Panc1 (cell line): Measurements from ENCODE around the gene NSMF. TPM values are rescaled to one million over a fixed set of nuclear protein-coding genes. Genes with fewer than 3 reads are reported as not detected.

ENCODE experiments used
- ATAC-seq: fragments of 200-7000 bp; cut with Tn5 transposase; 2 replicates; pipeline ENCODE4 v1.9.1; 2020; ENCODE audit warnings: mild to moderate bottlenecking, moderate library complexity
- BruUV-seq: library from RNA; stranded (reverse); fragments of 400-500 nt; replicated peaks from 2 replicates; lab custom pipeline; 2021; lab: Mats Ljungman, UMichigan
- CTCF ChIA-PET: fragments of 300-600 bp; sonication (Branson Sonifier 250); formaldehyde crosslinking; loops from one replicate; lab custom pipeline; 2022; ENCODE audit warnings: antibody characterized with exemption; lab: Charles Lee
- POLR2A ChIA-PET: fragments of 300-600 bp; sonication (Branson Sonifier 250); formaldehyde crosslinking; loops from one replicate; lab custom pipeline; 2022; ENCODE audit warnings: antibody characterized with exemption; lab: Charles Lee
- DNase-seq: peaks from one replicate; pipeline ENCODE4 v3.0.0-alpha.2; 2010; ENCODE audit warnings: low read depth, low spot score
- H3K27ac ChIP-seq: 2 replicates; pipeline ENCODE4 v1.5.1; 2011; ENCODE audit warnings: mild to moderate bottlenecking, low read length, inconsistent platforms
- H3K27me3 ChIP-seq: fragments of 200-500 bp; sonication (Bioruptor generic); 2 replicates; pipeline ENCODE4 v1.6.0; 2014; ENCODE audit warnings: low read length, inconsistent platforms; ENCODE audit not compliant: control insufficient read depth, insufficient read depth
- H3K36me3 ChIP-seq: fragments of 200-500 bp; sonication (Bioruptor generic); 2 replicates; pipeline ENCODE4 v1.5.1; 2014; ENCODE audit warnings: inconsistent platforms, mild to moderate bottlenecking, low read length, moderate library complexity; ENCODE audit not compliant: control insufficient read depth, insufficient read depth
- H3K4me1 ChIP-seq: 2 replicates; pipeline ENCODE4 v1.5.1; 2011; ENCODE audit warnings: inconsistent platforms, mild to moderate bottlenecking, low read length, moderate library complexity; ENCODE audit not compliant: control insufficient read depth, insufficient read depth
- H3K4me3 ChIP-seq, 2 experiments: 2 replicates each; pipeline ENCODE4 v1.5.1; 2011 to 2012; ENCODE audit warnings: low read depth in 2 of 2, low read length in 2 of 2, mild to moderate bottlenecking in 2 of 2, inconsistent platforms in 1 of 2, moderate library complexity in 1 of 2
- H3K9me3 ChIP-seq: fragments of 200-500 bp; sonication (Bioruptor generic); 2 replicates; pipeline ENCODE4 v1.5.1; 2014; ENCODE audit warnings: low read depth, mild to moderate bottlenecking, inconsistent platforms, low read length, moderate library complexity; ENCODE audit not compliant: control insufficient read depth, insufficient read depth
- POLR2AphosphoS5 ChIP-seq: IDR thresholded peaks from 2 replicates; pipeline ENCODE4 v1.6.1; 2012; ENCODE audit warnings: mild to moderate bottlenecking, low read depth, low read length, moderate library complexity
- SIN3A ChIP-seq: IDR thresholded peaks from 2 replicates; pipeline ENCODE4 v1.6.1; 2012; ENCODE audit warnings: low read depth, mild to moderate bottlenecking, low read length, moderate library complexity, borderline replicate concordance; ENCODE audit not compliant: insufficient read depth
- TCF7L2 ChIP-seq: IDR thresholded peaks from 2 replicates; pipeline ENCODE4 v1.6.1; 2011; ENCODE audit warnings: mild to moderate bottlenecking, low read depth, low read length, inconsistent platforms
- in situ Hi-C: cut with HindIII; loops from 2 replicates; pipeline ENCODE4 v1.10.0; 2016; ENCODE audit warnings: low sequenced_read_pairs, low pct_unique_long_range_greater_than_20kb
- intact Hi-C: fragments of 100-400 bp; cut with micrococcal nuclease; formaldehyde crosslinking; loops from one replicate; pipeline ENCODE4 v1.10.0; 2022; ENCODE audit not compliant: unreplicated experiment
- total RNA-seq: library from RNA; stranded (reverse); gene quantifications from one replicate; pipeline ENCODE4 v1.2.1, GENCODE V29; 2021; ENCODE audit not compliant: unreplicated experiment
- TF ChIP-seq, protein P1 (sequence below), 2 experiments: IDR thresholded peaks; 2 replicates each; pipeline ENCODE4 v1.6.1; 2011 to 2012; ENCODE audit warnings: low read depth in 2 of 2, control low read depth in 1 of 2, low read length in 1 of 2, mild to moderate bottlenecking in 1 of 2, moderate library complexity in 1 of 2; ENCODE audit not compliant: insufficient read depth in 1 of 2
- TF ChIP-seq, protein P2 (sequence below): fragments of 450-650 bp; IDR thresholded peaks from 2 replicates; pipeline ENCODE4 v1.5.1; 2017; ENCODE audit warnings: mild to moderate bottlenecking

NSMF gene
- total RNA-seq, 1 experiment from 2014 or later: 40.0 TPM

DNA sequence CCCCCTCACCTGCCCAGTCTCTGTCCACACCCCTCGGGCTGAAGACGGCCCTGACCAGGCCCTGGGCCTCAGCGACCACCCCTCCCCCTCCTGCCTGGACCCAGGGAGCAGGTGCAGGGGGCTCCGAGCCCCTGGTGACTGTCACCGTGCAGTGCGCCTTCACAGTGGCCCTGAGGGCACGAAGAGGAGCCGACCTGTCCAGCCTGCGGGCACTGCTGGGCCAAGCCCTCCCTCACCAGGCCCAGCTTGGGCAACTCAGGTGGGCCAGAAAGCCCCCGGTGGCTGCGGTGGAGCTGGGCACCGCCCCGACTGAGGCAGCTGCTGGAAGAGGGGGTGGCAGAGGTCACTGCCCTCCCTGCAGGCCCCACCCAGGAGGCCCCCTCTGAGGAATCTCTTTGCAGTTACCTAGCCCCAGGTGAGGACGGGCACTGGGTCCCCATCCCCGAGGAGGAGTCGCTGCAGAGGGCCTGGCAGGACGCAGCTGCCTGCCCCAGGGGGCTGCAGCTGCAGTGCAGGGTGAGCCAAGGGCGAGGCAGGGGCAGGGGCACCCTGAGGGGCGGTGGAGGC lies 25.7 kb downstream of the NSMF start:
- Histone ChIP-seq H3K9me3 (no peaks in the 10 kb centered on the region), H3K4me1 (peaks cover 12% of the 10 kb centered on the region), H3K36me3 (no peaks in the 10 kb centered on the region), H3K27ac (no peak overlapping the region), H3K27me3 (no peaks in the 10 kb centered on the region), H3K4me3 (no peak overlapping the region)
- DNase-seq (no peak), ATAC-seq (no peak)
- in situ Hi-C loops (no loop called here), intact Hi-C loops (no loop called here)
- ChIA-PET POLR2A (no interaction called here), CTCF (interaction anchor here (0.6 kb wide), 1 partner anchor 40 kb away, joined by 9 read pairs; no protein-coding TSS in a partner anchor)
- no TSS peak for BruUV-seq
- TF ChIP-seq, protein P1, sequence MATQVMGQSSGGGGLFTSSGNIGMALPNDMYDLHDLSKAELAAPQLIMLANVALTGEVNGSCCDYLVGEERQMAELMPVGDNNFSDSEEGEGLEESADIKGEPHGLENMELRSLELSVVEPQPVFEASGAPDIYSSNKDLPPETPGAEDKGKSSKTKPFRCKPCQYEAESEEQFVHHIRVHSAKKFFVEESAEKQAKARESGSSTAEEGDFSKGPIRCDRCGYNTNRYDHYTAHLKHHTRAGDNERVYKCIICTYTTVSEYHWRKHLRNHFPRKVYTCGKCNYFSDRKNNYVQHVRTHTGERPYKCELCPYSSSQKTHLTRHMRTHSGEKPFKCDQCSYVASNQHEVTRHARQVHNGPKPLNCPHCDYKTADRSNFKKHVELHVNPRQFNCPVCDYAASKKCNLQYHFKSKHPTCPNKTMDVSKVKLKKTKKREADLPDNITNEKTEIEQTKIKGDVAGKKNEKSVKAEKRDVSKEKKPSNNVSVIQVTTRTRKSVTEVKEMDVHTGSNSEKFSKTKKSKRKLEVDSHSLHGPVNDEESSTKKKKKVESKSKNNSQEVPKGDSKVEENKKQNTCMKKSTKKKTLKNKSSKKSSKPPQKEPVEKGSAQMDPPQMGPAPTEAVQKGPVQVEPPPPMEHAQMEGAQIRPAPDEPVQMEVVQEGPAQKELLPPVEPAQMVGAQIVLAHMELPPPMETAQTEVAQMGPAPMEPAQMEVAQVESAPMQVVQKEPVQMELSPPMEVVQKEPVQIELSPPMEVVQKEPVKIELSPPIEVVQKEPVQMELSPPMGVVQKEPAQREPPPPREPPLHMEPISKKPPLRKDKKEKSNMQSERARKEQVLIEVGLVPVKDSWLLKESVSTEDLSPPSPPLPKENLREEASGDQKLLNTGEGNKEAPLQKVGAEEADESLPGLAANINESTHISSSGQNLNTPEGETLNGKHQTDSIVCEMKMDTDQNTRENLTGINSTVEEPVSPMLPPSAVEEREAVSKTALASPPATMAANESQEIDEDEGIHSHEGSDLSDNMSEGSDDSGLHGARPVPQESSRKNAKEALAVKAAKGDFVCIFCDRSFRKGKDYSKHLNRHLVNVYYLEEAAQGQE (IDR thresholded peaks at IDR 0.05; ENCODE audit: insufficient read depth in 1 of 2, low read depth in 2 of 2, low read length in 1 of 2): no peak

DNA sequence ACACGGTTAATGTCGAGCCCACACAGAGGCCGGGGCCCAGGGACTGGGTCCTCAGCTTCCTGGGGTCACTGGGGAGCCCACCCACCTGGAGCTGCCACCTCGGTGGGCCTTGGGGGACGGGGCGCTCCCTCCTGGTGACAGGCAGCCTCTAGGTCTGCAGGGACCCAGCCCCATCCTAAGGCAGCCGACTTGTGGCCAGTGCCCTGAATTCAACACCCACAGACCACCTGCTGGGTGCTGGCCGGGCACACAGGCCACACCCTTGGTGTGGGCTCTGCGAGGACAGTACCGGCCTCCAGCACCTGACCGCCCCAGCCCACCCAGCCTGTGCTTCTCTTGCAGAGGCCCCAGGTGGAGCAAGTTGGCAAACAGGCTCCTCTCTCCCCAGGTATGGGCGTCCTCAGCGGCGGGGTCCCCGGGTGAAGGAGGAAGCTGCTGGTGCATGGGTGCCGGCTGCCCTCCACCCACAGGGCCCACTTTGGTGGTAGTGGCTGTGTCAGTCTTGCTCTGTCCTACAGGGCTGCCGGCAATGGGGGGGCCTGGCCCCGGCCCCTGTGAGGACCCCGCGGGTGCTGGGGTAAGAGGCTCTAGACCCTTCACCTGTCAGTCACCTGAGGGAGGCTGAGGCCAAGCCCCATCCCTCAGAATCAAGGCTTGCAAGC lies 26.3 kb downstream of the NSMF start:
- Histone ChIP-seq H3K27ac (no peak overlapping the region), H3K27me3 (no peaks in the 10 kb centered on the region), H3K4me3 (no peak overlapping the region), H3K36me3 (no peaks in the 10 kb centered on the region), H3K9me3 (no peaks in the 10 kb centered on the region), H3K4me1 (peaks cover 12% of the 10 kb centered on the region)
- in situ Hi-C loops: no loop called here
- TF ChIP-seq, protein P1 (IDR thresholded peaks at IDR 0.05; ENCODE audit: insufficient read depth in 1 of 2, low read depth in 2 of 2, low read length in 1 of 2): no peak
- TF ChIP-seq, protein P2, sequence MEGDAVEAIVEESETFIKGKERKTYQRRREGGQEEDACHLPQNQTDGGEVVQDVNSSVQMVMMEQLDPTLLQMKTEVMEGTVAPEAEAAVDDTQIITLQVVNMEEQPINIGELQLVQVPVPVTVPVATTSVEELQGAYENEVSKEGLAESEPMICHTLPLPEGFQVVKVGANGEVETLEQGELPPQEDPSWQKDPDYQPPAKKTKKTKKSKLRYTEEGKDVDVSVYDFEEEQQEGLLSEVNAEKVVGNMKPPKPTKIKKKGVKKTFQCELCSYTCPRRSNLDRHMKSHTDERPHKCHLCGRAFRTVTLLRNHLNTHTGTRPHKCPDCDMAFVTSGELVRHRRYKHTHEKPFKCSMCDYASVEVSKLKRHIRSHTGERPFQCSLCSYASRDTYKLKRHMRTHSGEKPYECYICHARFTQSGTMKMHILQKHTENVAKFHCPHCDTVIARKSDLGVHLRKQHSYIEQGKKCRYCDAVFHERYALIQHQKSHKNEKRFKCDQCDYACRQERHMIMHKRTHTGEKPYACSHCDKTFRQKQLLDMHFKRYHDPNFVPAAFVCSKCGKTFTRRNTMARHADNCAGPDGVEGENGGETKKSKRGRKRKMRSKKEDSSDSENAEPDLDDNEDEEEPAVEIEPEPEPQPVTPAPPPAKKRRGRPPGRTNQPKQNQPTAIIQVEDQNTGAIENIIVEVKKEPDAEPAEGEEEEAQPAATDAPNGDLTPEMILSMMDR: no peak
- TF ChIP-seq TCF7L2: no peak
- no peak for TF ChIP-seq SIN3A
- TF ChIP-seq POLR2AphosphoS5: no peak
- POLR2A ChIA-PET: no interaction called here
- CTCF ChIA-PET: no interaction called here
- no peak for DNase-seq
- no TSS peak for BruUV-seq
- intact Hi-C loops: no loop called here
- no peak for ATAC-seq
